HG03025 (cell line): ENCODE data around the gene NOTCH2.

Experiments used
- ATAC-seq: cut with Tn5 transposase; IDR thresholded peaks from one replicate; pipeline ENCODE4 v1.9.1; 2021; ENCODE audit warnings: mild to moderate bottlenecking, moderate library complexity; ENCODE audit not compliant: unreplicated experiment, low FRiP score

The NOTCH2 gene

GRCh38 chr1:119884711-119885110 is 184.8 kb downstream of the NOTCH2 start:
- ATAC-seq, result no peak

- no peak for ATAC-seq
Observed at GRCh38 chr1:119883826-119884225, 185.6 kb downstream of the NOTCH2 start.

GRCh38 chr1:119882132-119883049 is 187.1 kb downstream of the NOTCH2 start:
- no peak for ATAC-seq

GRCh38 chr1:119879510-119880434 is 189.7 kb downstream of the NOTCH2 start:
- no peak for ATAC-seq

GRCh38 chr1:119878171-119878570 is 191.3 kb downstream of the NOTCH2 start:
- no peak for ATAC-seq

- no peak for ATAC-seq
Observed at GRCh38 chr1:119874186-119874585, 195.3 kb downstream of the NOTCH2 start.

- no peak for ATAC-seq
Observed at GRCh38 chr1:119873135-119874015, 196.1 kb downstream of the NOTCH2 start.

GRCh38 chr1:119871881-119872280 is 197.6 kb downstream of the NOTCH2 start:
- ATAC-seq, result no peak

- no peak for ATAC-seq
Observed at GRCh38 chr1:119870917-119871596, 198.4 kb downstream of the NOTCH2 start.

- no peak for ATAC-seq
Observed at GRCh38 chr1:119869995-119870394, 199.5 kb downstream of the NOTCH2 start.

GRCh38 chr1:119868176-119868575 is 201.3 kb downstream of the NOTCH2 start:
- ATAC-seq, result no peak

- no peak for ATAC-seq
Observed at GRCh38 chr1:119866451-119866850, 203.0 kb downstream of the NOTCH2 start.

- no peak for ATAC-seq
Observed at GRCh38 chr1:119865627-119866026, 203.8 kb downstream of the NOTCH2 start.

- ATAC-seq, result no peak
Observed at GRCh38 chr1:119862276-119862675, 207.2 kb downstream of the NOTCH2 start.
